ENCODE data around the gene TDRD12.

TDRD12 gene

GRCh38 chr19:32828643-32829344 lies 109.2 kb downstream of the TDRD12 start:
- no peak overlapping the region for H3K4me3 ChIP-seq (ENCODE audit: insufficient read depth, low read length, poor library complexity, severe bottlenecking)
- TF ChIP-seq EZH2phosphoT487 (conservative IDR thresholded peaks at IDR 0.05; ENCODE audit: low read length) (no peak), CTCF (IDR thresholded peaks at IDR 0.05; ENCODE audit: insufficient read depth, low read length, poor library complexity, severe bottlenecking) (no peak)
- no peak overlapping the region for H3K9ac ChIP-seq (ENCODE audit: low read length)
- no peaks in the 10 kb centered on the region for H3K27me3 ChIP-seq (ENCODE audit: low read length)
- H3K79me2 ChIP-seq (ENCODE audit: insufficient read depth, low read length), result no peaks in the 10 kb centered on the region
- H3K9me3 ChIP-seq (ENCODE audit: insufficient read depth, low read length), result no peaks in the 10 kb centered on the region
- H3K36me3 ChIP-seq (ENCODE audit: low read length), result no peaks in the 10 kb centered on the region
- H3K27ac ChIP-seq (ENCODE audit: low read depth, low read length), result no peak overlapping the region
- H4K20me1 ChIP-seq (ENCODE audit: low read depth, low read length), result no peaks in the 10 kb centered on the region
- H3F3A ChIP-seq (ENCODE audit: insufficient read depth), result no peaks in the 10 kb centered on the region
- H2AFZ ChIP-seq (ENCODE audit: low read depth, low read length, severe bottlenecking), result no peak overlapping the region
- no peaks in the 10 kb centered on the region for H3K9me2 ChIP-seq (replicated peaks; ENCODE audit: insufficient read depth, low read length)
- H3K4me2 ChIP-seq (ENCODE audit: low read depth, low read length, poor library complexity, severe bottlenecking), result no peak overlapping the region

GRCh38 chr19:32829345-32829896 lies 109.9 kb downstream of the TDRD12 start:
- H3K4me2 ChIP-seq (ENCODE audit: low read depth, low read length, poor library complexity, severe bottlenecking), result no peak overlapping the region
- H3K9ac ChIP-seq (ENCODE audit: low read length), result no peak overlapping the region
- no peaks in the 10 kb centered on the region for H3F3A ChIP-seq (ENCODE audit: insufficient read depth)
- H3K9me3 ChIP-seq (ENCODE audit: insufficient read depth, low read length), result no peaks in the 10 kb centered on the region
- no peak for TF ChIP-seq CTCF (IDR thresholded peaks at IDR 0.05; ENCODE audit: insufficient read depth, low read length, poor library complexity, severe bottlenecking)
- no peak for TF ChIP-seq EZH2phosphoT487 (conservative IDR thresholded peaks at IDR 0.05; ENCODE audit: low read length)
- H3K27ac ChIP-seq (ENCODE audit: low read depth, low read length), result no peak overlapping the region
- no peak overlapping the region for H2AFZ ChIP-seq (ENCODE audit: low read depth, low read length, severe bottlenecking)
- no peaks in the 10 kb centered on the region for H3K9me2 ChIP-seq (replicated peaks; ENCODE audit: insufficient read depth, low read length)
- H3K27me3 ChIP-seq (ENCODE audit: low read length), result no peaks in the 10 kb centered on the region
- no peaks in the 10 kb centered on the region for H3K36me3 ChIP-seq (ENCODE audit: low read length)
- no peaks in the 10 kb centered on the region for H4K20me1 ChIP-seq (ENCODE audit: low read depth, low read length)
- H3K4me3 ChIP-seq (ENCODE audit: insufficient read depth, low read length, poor library complexity, severe bottlenecking), result no peak overlapping the region
- H3K79me2 ChIP-seq (ENCODE audit: insufficient read depth, low read length), result no peaks in the 10 kb centered on the region

- Histone ChIP-seq H2AFZ (ENCODE audit: low read depth, low read length, severe bottlenecking) (no peak overlapping the region), H3K27ac (ENCODE audit: low read depth, low read length) (no peak overlapping the region), H3K9me2 (replicated peaks; ENCODE audit: insufficient read depth, low read length) (no peaks in the 10 kb centered on the region), H3K9ac (ENCODE audit: low read length) (no peak overlapping the region), H3K27me3 (ENCODE audit: low read length) (no peaks in the 10 kb centered on the region), H3K4me3 (ENCODE audit: insufficient read depth, low read length, poor library complexity, severe bottlenecking) (no peak overlapping the region), H3K36me3 (ENCODE audit: low read length) (no peaks in the 10 kb centered on the region), H3K4me2 (ENCODE audit: low read depth, low read length, poor library complexity, severe bottlenecking) (no peak overlapping the region), H3K79me2 (ENCODE audit: insufficient read depth, low read length) (no peaks in the 10 kb centered on the region), H3K9me3 (ENCODE audit: insufficient read depth, low read length) (no peaks in the 10 kb centered on the region), H3F3A (ENCODE audit: insufficient read depth) (no peaks in the 10 kb centered on the region), H4K20me1 (ENCODE audit: low read depth, low read length) (no peaks in the 10 kb centered on the region)
- TF ChIP-seq CTCF (IDR thresholded peaks at IDR 0.05; ENCODE audit: insufficient read depth, low read length, poor library complexity, severe bottlenecking), result no peak
- TF ChIP-seq EZH2phosphoT487 (conservative IDR thresholded peaks at IDR 0.05; ENCODE audit: low read length), result no peak
These were observed 110.9 kb downstream of the TDRD12 start for GRCh38 chr19:32830231-32831014.

Data from SU-DHL-6 (cell line).